Stimulated activated CD4-positive, alpha-beta T cell treated with anti-CD3 and anti-CD28 coated beads, Interleukin-15, amount 100 ng/mL, for 48 hours (primary cell): ENCODE measurements around the gene CFI.

ENCODE experiments used
- DNase-seq, 2 donors: peaks; one replicate each; pipeline ENCODE4 v3.0.0-alpha.2; 2020; ENCODE audit warnings: low read depth in 2 of 2

The CFI gene

GRCh38 chr4:109801895-109802319 is at the start of gene CFI:
TSS of gene CFI (minus strand) at chr4:109801999. CDS start at chr4:109801971, 28 bp downstream.
- no peak for DNase-seq

GRCh38 chr4:109850601-109851000 is 48.8 kb upstream of the CFI start:
- DNase-seq, result no peak

- no peak for DNase-seq
Observed at GRCh38 chr4:109848501-109848900, 46.7 kb upstream of the CFI start.

GRCh38 chr4:109847896-109848442 is 46.2 kb upstream of the CFI start, which contains the start of gene LRIT3:
TSS of gene LRIT3 (plus strand) at chr4:109848107. CDS start at chr4:109848202, 95 bp downstream.
- DNase-seq, result no peak

GRCh38 chr4:109846395-109847098 is 44.7 kb upstream of the CFI start:
- DNase-seq, result no peak

GRCh38 chr4:109836985-109837384 is 35.2 kb upstream of the CFI start:
- DNase-seq, result no peak

GRCh38 chr4:109833756-109834155 is 32.0 kb upstream of the CFI start:
- DNase-seq, result no peak

- DNase-seq, result no peak
Observed at GRCh38 chr4:109827672-109828071, 25.9 kb upstream of the CFI start, which contains the start of gene RRH. TSS of gene RRH (plus strand) at chr4:109827972. CDS start at chr4:109828028, 56 bp downstream.

GRCh38 chr4:109826719-109827118 is 24.9 kb upstream of the CFI start:
- DNase-seq, result no peak

GRCh38 chr4:109821185-109821584 is 19.4 kb upstream of the CFI start:
- no peak for DNase-seq

GRCh38 chr4:109820563-109820962 is 18.8 kb upstream of the CFI start:
- DNase-seq, result no peak

- no peak for DNase-seq
Observed at GRCh38 chr4:109818268-109818667, 16.5 kb upstream of the CFI start.

- DNase-seq, result no peak
Observed at GRCh38 chr4:109816894-109817293, 15.1 kb upstream of the CFI start.

- DNase-seq, result peak; percentile 1 to 31
Observed at GRCh38 chr4:109816082-109816442, 14.3 kb upstream of the CFI start.

GRCh38 chr4:109815151-109816081 is 13.6 kb upstream of the CFI start, which contains the start of gene GAR1:
TSS of gene GAR1 (plus strand) at chr4:109815762. CDS start at chr4:109816165, 403 bp downstream.
- peak; percentile 80 to 86 for DNase-seq

- no peak for DNase-seq
Observed at GRCh38 chr4:109811707-109812106, 9.9 kb upstream of the CFI start.

GRCh38 chr4:109810552-109811387 is 9.0 kb upstream of the CFI start:
- no peak for DNase-seq

- DNase-seq, result no peak
Observed at GRCh38 chr4:109809655-109810054, 7.9 kb upstream of the CFI start.

- DNase-seq, result no peak
Observed at GRCh38 chr4:109803924-109804571, 2.2 kb upstream of the CFI start.

- no peak for DNase-seq
Observed at GRCh38 chr4:109801099-109801789, 555 bp downstream of the CFI start.
